Activated naive CD4-positive, alpha-beta T cell treated with anti-CD3 and anti-CD28 coated beads, Interleukin-2, amount 10 ng/mL, durations not matched to agents 5 hours and 36 hours (primary cell): ENCODE results near the gene NXF3. TPM values are rescaled to one million over a fixed set of nuclear protein-coding genes. Genes with fewer than 3 reads are reported as not detected.

Experiments
- total RNA-seq, 2 experiments: library from RNA; stranded (reverse); gene quantifications; one replicate each; pipeline ENCODE4 v1.2.3, GENCODE V29; 2021

Gene NXF3, protein sequence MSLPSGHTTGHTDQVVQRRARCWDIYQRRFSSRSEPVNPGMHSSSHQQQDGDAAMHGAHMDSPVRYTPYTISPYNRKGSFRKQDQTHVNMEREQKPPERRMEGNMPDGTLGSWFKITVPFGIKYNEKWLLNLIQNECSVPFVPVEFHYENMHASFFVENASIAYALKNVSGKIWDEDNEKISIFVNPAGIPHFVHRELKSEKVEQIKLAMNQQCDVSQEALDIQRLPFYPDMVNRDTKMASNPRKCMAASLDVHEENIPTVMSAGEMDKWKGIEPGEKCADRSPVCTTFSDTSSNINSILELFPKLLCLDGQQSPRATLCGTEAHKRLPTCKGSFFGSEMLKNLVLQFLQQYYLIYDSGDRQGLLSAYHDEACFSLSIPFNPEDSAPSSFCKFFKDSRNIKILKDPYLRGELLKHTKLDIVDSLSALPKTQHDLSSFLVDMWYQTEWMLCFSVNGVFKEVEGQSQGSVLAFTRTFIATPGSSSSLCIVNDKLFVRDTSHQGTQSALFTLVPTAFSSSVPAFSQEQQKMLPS
- total RNA-seq, result not detected

DNA sequence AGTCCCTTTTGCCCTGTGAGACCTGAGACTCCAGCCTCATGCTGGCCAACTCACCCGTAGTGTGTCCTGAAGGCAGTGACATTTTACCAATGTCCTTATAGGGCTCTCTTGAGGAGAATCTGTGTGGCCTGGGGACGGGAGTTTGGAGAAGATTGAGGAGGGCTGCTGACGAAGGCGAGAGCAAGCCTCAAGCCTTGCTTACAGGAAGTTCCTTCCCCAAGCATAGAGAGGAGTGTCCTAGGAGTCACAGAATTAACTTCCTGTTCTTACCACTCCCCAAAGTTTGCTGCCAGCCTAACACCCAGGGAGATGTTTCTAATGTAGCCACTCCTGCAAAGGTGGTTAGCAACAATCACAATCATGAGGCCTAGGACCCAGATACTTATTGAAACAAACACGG, at the start of gene NXF3:
TSS of gene NXF3 (minus strand) at position 202 of the 400 bp plus-strand sequence. CDS start at position 82, 120 bp downstream.

DNA sequence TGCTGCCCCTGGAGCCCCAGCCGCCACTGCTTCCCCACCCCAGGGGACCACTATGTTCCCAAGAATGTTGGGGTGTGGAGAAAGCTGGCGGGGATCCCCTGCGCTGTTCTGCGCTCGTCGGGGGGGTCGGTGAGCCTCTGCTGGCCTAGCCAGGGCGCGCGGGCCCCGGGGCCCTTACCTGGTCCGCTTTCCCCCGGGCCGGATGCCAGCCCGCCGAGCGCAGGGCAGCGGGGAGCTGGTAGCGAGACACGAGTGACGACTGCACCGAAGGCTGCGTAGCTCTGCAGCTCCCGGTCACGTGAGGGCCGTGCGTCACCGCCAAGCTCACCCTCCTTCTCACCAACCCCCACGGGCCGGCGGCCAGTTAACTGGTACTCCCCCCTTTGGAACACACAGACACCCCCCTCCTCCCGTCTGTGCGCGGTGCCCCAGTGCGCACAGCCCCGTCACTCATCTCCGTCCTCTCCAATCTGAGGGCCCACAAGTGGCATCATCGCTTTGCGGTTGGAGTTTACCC, 29.0 kb downstream of the NXF3 start, which contains the start of gene BEX1:
TSS of gene BEX1 (minus strand) at position 254 of the 517 bp plus-strand sequence. CDS start 897 bp downstream, outside the sequence.

Other genes with a start within 250 kb of the NXF3 start
- gene RAB40AL, start 155.9 kb downstream of the NXF3 start, total RNA-seq, result under 1 TPM; 0.36 to 0.53 TPM
- not detected for gene BEX1, start 29.0 kb downstream of the NXF3 start, total RNA-seq
- 10 to 100 TPM; 21.1 to 22.7 TPM for gene BEX4, start 122.0 kb upstream of the NXF3 start, total RNA-seq
- gene TCEAL8, start 162.0 kb upstream of the NXF3 start, total RNA-seq, result 10 to 100 TPM; 42.1 to 45.9 TPM
- not detected for gene TCEAL5, start 183.6 kb upstream of the NXF3 start, total RNA-seq
- gene BEX2, start 217.8 kb upstream of the NXF3 start, total RNA-seq, result 10 to 100 TPM; 19.6 to 20.2 TPM
- gene TCEAL7, start 237.1 kb upstream of the NXF3 start, total RNA-seq, result not detected